T-cell (primary cell): ENCODE results near the gene SPATS2. TPM values are rescaled to one million over a fixed set of nuclear protein-coding genes. Genes with fewer than 3 reads are reported as not detected.
"Not testable (repeated sequence)": the region's sequence is repeated elsewhere in the genome, so short reads cannot be mapped to it uniquely, and the experiment has no call there.

Experiments used
- ATAC-seq, 4 experiments: fragments of 200-7000 bp in 3 of 4; fragments of 150-1000 bp in 1 of 4; cut with Tn5 transposase; replicated peaks in 1 of 4; 1 replicate in 3 of 4; 2 replicates in 1 of 4; pipeline ENCODE4 v1.10.0; 2021; ENCODE audit warnings: moderate library complexity in 3 of 4, mild to moderate bottlenecking in 2 of 4, moderate number of reproducible peaks in 1 of 4
- CTCF ChIA-PET, 2 donors: fragments of 300-600 bp; sonication (Branson Sonifier 250); formaldehyde crosslinking; loops; one replicate each; lab custom pipeline; 2022; ENCODE audit warnings: antibody characterized with exemption in 2 of 2; lab: Charles Lee
- POLR2A ChIA-PET, 2 donors: fragments of 300-600 bp; sonication (Branson Sonifier 250); formaldehyde crosslinking; loops; one replicate each; lab custom pipeline; 2022; ENCODE audit warnings: antibody characterized with exemption in 2 of 2; lab: Charles Lee
- DNase-seq, 35 experiments: peaks; one replicate each; pipeline versions ENCODE4 v3.0.0 to v3.0.0-alpha.2; 2013 to 2023
- H3K27ac ChIP-seq: one replicate; pipeline ENCODE4 v1.5.1; 2013; ENCODE audit warnings: low read length
- H3K27me3 ChIP-seq, 2 experiments: replicated peaks in 1 of 2; 1 replicate in 1 of 2; 2 replicates in 1 of 2; pipeline versions ENCODE4 v1.6.1 to v1.7.0; 2013; ENCODE audit warnings: low read length in 1 of 2, mixed read lengths in 1 of 2; ENCODE audit not compliant: control insufficient read depth in 2 of 2, insufficient read depth in 2 of 2; ENCODE audit errors: extremely low read depth in 1 of 2
- H3K36me3 ChIP-seq, 2 donors: 1 replicate in 1 of 2; 2 replicates in 1 of 2; pipeline versions ENCODE4 v1.6.1 to v1.7.0; 2013; ENCODE audit warnings: low read length in 1 of 2; ENCODE audit not compliant: control insufficient read depth in 2 of 2, insufficient read depth in 1 of 2; ENCODE audit errors: extremely low read depth in 1 of 2
- H3K4me1 ChIP-seq, 2 experiments: 1 replicate in 1 of 2; 2 replicates in 1 of 2; pipeline versions ENCODE4 v1.6.1 to v1.7.0; 2013; ENCODE audit warnings: low read length in 2 of 2, mixed read lengths in 1 of 2; ENCODE audit not compliant: insufficient read depth in 2 of 2, control insufficient read depth in 1 of 2; ENCODE audit errors: extremely low read depth in 1 of 2
- H3K4me3 ChIP-seq, 2 donors: 1 replicate in 1 of 2; 2 replicates in 1 of 2; pipeline versions ENCODE4 v1.5.1 to v1.7.0; 2013; ENCODE audit warnings: mild to moderate bottlenecking in 2 of 2, low read length in 1 of 2, moderate library complexity in 1 of 2; ENCODE audit not compliant: control insufficient read depth in 1 of 2; ENCODE audit errors: extremely low read depth in 1 of 2
- H3K9me3 ChIP-seq: 2 replicates; pipeline ENCODE4 v1.7.0; 2013
- H3K27ac Mint-ChIP-seq, 2 donors: one replicate each; pipeline ENCODE4 v1.8.0; 2020 to 2021; ENCODE audit warnings: mild to moderate bottlenecking in 2 of 2, mixed read lengths in 2 of 2
- H3K27me3 Mint-ChIP-seq, 2 donors: one replicate each; pipeline ENCODE4 v1.8.0; 2021 to 2022; ENCODE audit warnings: mixed read lengths in 2 of 2
- H3K36me3 Mint-ChIP-seq: one replicate; pipeline ENCODE4 v1.8.0; 2021; ENCODE audit warnings: mixed read lengths
- H3K4me1 Mint-ChIP-seq, 3 donors: one replicate each; pipeline ENCODE4 v1.8.0; 2020 to 2022; ENCODE audit warnings: mixed read lengths in 3 of 3, mild to moderate bottlenecking in 1 of 3
- H3K4me3 Mint-ChIP-seq, 3 donors: one replicate each; pipeline ENCODE4 v1.8.0; 2020 to 2022; ENCODE audit warnings: mild to moderate bottlenecking in 3 of 3, mixed read lengths in 3 of 3, moderate library complexity in 3 of 3
- H3K9me3 Mint-ChIP-seq, 3 donors: one replicate each; pipeline ENCODE4 v1.8.0; 2020 to 2022; ENCODE audit warnings: mixed read lengths in 3 of 3
- WGBS: methylation state at CpG from one replicate; pipeline ENCODE4 v1.1.5; 2013; ENCODE audit warnings: missing lambda C conversion rate; ENCODE audit not compliant: insufficient coverage; 5-methylcytosine and 5-hydroxymethylcytosine counted together
- total RNA-seq, 35 experiments: library from RNA in 6 of 35; stranded (reverse) in 6 of 35; fragments of 120-200 nt in 1 of 35; gene quantifications; one replicate each; pipeline versions ENCODE4 v1.2.1 to v1.2.4 and lab custom pipeline; 2013 to 2026

The SPATS2 gene
- total RNA-seq, 5 donors from 2014 or later (not counting 1 experiment from before 2014, with no cell fraction given), result 5.4 to 11.4 (median 7.4) TPM

DNA sequence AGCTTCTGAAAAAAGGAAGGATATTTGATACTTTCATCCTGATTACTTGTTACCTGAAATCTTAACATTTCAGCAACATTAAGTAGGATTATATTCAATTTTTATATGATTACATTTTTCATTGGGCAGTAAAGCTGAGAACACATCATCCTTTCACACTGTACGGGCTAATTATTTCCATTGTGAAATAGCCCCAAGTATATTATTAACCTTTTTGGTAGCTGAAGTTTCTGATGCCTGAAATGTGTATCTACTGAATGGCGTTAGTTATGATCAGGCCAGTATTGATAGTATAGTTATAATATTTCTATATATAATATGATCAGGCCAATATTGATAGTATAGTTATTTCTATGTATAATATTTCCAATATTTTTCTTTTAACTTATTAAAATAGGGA lies 10.1 kb downstream of the SPATS2 start:
- H3K9me3 Mint-ChIP-seq, result no peaks in the 10 kb centered on the region
- no peaks in the 10 kb centered on the region for H3K27me3 Mint-ChIP-seq
- Histone ChIP-seq H3K27me3 (no peaks in the 10 kb centered on the region), H3K27ac (no peak overlapping the region), H3K4me3 (no peak overlapping the region), H3K4me1 (no peaks in the 10 kb centered on the region), H3K36me3 (no peaks in the 10 kb centered on the region), H3K9me3 (no peaks in the 10 kb centered on the region)
- peaks cover 0 to 6% (median 0%) of the 10 kb centered on the region in 3 donors for H3K4me1 Mint-ChIP-seq
- CTCF ChIA-PET, result interaction anchor here in 1 of 2 donors (1.0 kb wide), 3 partner anchors 10 to 137 kb away, joined by 3 to 6 read pairs (median 4); partner anchors contain the start of gene SPATS2
- H3K27ac Mint-ChIP-seq, result no peak overlapping the region
- POLR2A ChIA-PET, result interaction anchor here (0.6 kb wide), 2 partner anchors 136 to 315 kb away, joined by 3 read pairs; no protein-coding TSS in a partner anchor
- ATAC-seq (no peak), DNase-seq (no peak)
- WGBS, result no CpG with 5 or more reads among the region's 2 CpGs
- H3K4me3 Mint-ChIP-seq, result no peak overlapping the region
- no peaks in the 10 kb centered on the region for H3K36me3 Mint-ChIP-seq

DNA sequence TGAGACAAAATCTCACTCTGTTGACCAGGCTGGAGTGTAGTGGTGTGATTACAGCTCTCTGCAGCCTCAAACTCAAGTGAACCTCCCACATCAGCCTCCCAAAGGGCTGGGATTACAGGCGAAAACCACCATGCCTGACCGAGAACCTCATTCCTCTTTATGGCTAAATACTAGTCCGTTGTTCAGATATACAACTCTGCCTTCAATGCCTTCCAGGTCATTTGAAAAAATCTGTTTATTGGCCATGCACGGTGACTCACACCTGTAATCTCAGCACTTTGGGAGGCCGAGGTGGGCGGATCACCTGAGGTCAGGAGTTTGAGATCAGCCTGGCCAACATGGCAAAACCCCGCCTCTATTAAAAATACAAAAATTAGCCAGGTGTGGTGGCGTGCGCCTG lies 12.9 kb downstream of the SPATS2 start:
- ATAC-seq, H3K27me3 ChIP-seq, H3K36me3 Mint-ChIP-seq, H3K4me1 Mint-ChIP-seq, H3K27ac Mint-ChIP-seq, H3K4me1 ChIP-seq, H3K27ac ChIP-seq, H3K4me3 ChIP-seq, H3K36me3 ChIP-seq, DNase-seq, H3K9me3 ChIP-seq, H3K27me3 Mint-ChIP-seq, H3K4me3 Mint-ChIP-seq, H3K9me3 Mint-ChIP-seq: not testable (repeated sequence)
- 76% methylated on average over 5 of the region's 9 CpGs for WGBS
- POLR2A ChIA-PET, result interaction anchor here in 1 of 2 donors (0.7 kb wide), 1 partner anchor 49 kb away, joined by 3 read pairs; no protein-coding TSS in a partner anchor
- CTCF ChIA-PET, result interaction anchor here in 1 of 2 donors (0.6 kb wide), 1 partner anchor 1928 kb away, joined by 3 read pairs; no protein-coding TSS in a partner anchor

DNA sequence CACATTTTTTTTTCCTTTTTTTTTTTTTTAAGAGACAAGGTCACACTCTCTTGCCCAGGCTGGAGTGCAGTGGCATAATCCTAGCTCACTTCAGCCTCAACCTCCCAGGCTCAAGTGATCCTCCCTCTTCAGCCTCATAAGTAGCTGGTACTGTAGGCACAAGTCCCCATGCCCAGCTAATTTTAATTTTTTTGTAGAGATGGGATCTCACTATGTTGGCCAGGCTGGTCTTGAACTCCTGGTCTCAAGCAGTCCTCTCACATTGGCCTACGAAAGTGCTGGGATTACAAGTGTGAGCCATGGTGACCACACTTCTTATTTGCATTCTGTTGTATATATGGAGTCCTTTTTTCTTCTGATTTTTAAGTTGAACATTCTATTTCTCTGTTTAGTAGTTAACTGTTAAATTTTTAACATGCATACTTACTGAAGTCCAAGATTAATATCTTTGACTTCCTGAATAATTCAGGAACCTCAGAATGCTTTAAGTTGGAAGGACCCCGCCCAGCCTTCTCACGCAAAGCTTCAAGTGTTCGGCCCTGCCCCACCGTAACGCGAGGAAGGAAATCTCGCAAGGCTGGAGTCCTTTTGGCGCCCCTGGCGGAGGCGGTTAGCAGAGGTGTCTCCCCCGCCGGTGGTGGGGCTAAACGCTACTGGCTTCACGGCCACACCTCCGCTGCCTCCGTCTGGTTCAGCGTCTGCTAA lies 21.6 kb downstream of the SPATS2 start:
- no peaks in the 10 kb centered on the region for H3K27me3 Mint-ChIP-seq

DNA sequence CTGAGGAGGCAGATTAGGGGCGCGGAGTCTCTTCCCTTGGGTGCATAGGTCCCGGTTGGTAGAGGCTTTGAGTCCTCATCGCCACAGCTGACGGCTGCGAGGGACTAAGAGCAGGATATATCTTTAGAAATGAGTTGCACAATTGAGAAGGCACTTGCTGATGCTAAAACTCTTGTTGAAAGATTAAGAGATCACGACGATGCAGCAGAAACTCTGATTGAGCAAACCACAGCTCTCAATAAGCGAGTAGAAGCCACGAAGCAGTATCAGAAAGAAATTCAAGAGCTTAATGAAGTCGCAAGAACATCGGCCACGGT lies 22.1 kb downstream of the SPATS2 start:
- H3K36me3 ChIP-seq, result no peaks in the 10 kb centered on the region
- no peak overlapping the region for H3K27ac ChIP-seq
- Mint-ChIP-seq H3K4me1 (peaks cover 0 to 10% (median 0%) of the 10 kb centered on the region in 3 donors), H3K9me3 (no peaks in the 10 kb centered on the region), H3K27ac (no peak overlapping the region), H3K4me3 (peak overlapping the region; percentile 14 to 49 (median 46)), H3K36me3 (no peaks in the 10 kb centered on the region), H3K27me3 (no peaks in the 10 kb centered on the region)
- POLR2A ChIA-PET, result no interaction called here
- ATAC-seq, result no peak
- no peak for DNase-seq
- WGBS, result 90% methylated on average over 10 of the region's 13 CpGs
- H3K4me3 ChIP-seq, result no peak overlapping the region
- H3K4me1 ChIP-seq, result peaks cover 0 to 4% of the 10 kb centered on the region in 2 experiments
- CTCF ChIA-PET, result interaction anchor here in 1 of 2 donors (1.2 kb wide), 1 partner anchor 22 kb away, joined by 3 read pairs; the partner anchor contains the start of gene SPATS2
- no peaks in the 10 kb centered on the region for H3K27me3 ChIP-seq
- no peaks in the 10 kb centered on the region for H3K9me3 ChIP-seq

More for the DNA sequence above, 21.6 kb downstream of the SPATS2 start:
- H3K36me3 ChIP-seq, result no peaks in the 10 kb centered on the region
- Mint-ChIP-seq H3K4me3 (peak overlapping the region in 2 of 3 donors; percentile 46 to 49), H3K27ac (no peak overlapping the region), H3K4me1 (peaks cover 0 to 10% (median 0%) of the 10 kb centered on the region in 3 donors), H3K36me3 (no peaks in the 10 kb centered on the region), H3K9me3 (no peaks in the 10 kb centered on the region)
- WGBS, result 55% methylated on average over 17 of the region's 18 CpGs
- no peak overlapping the region for H3K27ac ChIP-seq
- CTCF ChIA-PET, result interaction anchor here (0.5 to 1.8 kb wide), 4 partner anchors 22 to 723 kb away, joined by 3 to 4 read pairs (median 3); partner anchors contain the start of gene SPATS2 (in 1 of the 2)
- no peaks in the 10 kb centered on the region for H3K9me3 ChIP-seq
- H3K4me3 ChIP-seq, result no peak overlapping the region
- POLR2A ChIA-PET, result no interaction called here
- no peaks in the 10 kb centered on the region for H3K27me3 ChIP-seq
- ATAC-seq, result peak; percentile 91 to 100 (median 97)
- H3K4me1 ChIP-seq, result peaks cover 0 to 4% of the 10 kb centered on the region in 2 experiments
- DNase-seq, result peak; percentile 32 to 78 (median 62)

DNA sequence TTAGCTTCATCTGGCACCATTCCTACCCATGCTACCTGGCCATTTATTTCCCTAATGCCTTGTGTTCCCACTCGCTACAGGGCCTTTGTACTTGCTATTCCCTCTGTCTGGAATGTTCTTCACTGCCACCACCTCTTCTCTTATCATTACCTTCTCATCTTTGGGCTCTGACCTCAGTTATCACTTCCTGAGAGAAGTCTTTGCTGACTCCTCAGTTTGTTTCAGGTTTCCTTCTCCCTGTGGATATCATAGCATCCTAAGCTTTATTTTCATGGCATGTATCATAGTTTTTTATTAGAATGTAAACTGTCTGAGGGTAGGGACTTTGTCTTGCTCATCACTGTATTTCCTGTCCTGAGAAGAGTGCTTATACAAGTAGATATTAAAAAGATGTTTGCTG lies 29.7 kb downstream of the SPATS2 start:
- 89% methylated on average over 1 of the region's 1 CpG for WGBS

DNA sequence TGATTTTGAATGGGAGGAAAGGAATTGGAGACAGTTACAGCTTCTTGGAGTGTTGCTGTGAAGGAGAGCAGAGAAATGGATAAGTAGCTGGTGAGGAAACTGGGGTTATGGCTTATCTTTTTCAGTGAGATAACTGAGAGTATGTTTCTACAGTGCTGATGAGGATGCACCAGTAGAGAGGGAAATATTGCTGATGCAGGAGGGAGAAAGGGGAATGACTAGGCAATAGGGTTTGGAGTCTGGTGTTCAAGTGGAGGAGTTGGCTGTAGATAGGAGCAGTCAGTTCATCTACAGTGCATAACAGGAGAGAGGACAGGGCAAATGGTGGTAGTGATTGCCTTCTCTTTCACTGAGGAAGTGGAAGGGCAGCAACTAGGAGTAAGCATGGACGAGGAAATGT lies 33.0 kb downstream of the SPATS2 start:
- no peaks in the 10 kb centered on the region for H3K36me3 Mint-ChIP-seq
- POLR2A ChIA-PET, result no interaction called here

More for the DNA sequence above, 29.7 kb downstream of the SPATS2 start:
- Mint-ChIP-seq H3K9me3 (no peaks in the 10 kb centered on the region), H3K4me1 (peaks cover 0 to 1% (median 0%) of the 10 kb centered on the region in 3 donors), H3K4me3 (no peak overlapping the region), H3K27me3 (no peaks in the 10 kb centered on the region), H3K36me3 (no peaks in the 10 kb centered on the region), H3K27ac (no peak overlapping the region)
- DNase-seq (no peak), ATAC-seq (no peak)
- ChIA-PET CTCF (interaction anchor here (0.6 to 0.9 kb wide), 3 partner anchors 34 to 49 kb away, joined by 3 to 6 read pairs (median 5); no protein-coding TSS in a partner anchor), POLR2A (interaction anchor here (0.5 to 0.6 kb wide), 2 partner anchors 63 to 579 kb away, joined by 3 to 5 read pairs; partner anchors contain the start of gene CACNB3 (in 1 of the 2))
- Histone ChIP-seq H3K27me3 (no peaks in the 10 kb centered on the region), H3K9me3 (no peaks in the 10 kb centered on the region), H3K4me1 (no peaks in the 10 kb centered on the region), H3K36me3 (no peaks in the 10 kb centered on the region), H3K27ac (no peak overlapping the region), H3K4me3 (no peak overlapping the region)

More for the DNA sequence above, 33.0 kb downstream of the SPATS2 start:
- CTCF ChIA-PET, result interaction anchor here in 1 of 2 donors (0.7 kb wide), 1 partner anchor 116 kb away, joined by 3 read pairs; no protein-coding TSS in a partner anchor
- no peak overlapping the region for H3K4me3 ChIP-seq
- no peaks in the 10 kb centered on the region for H3K9me3 ChIP-seq
- Mint-ChIP-seq H3K27ac (no peak overlapping the region), H3K9me3 (no peaks in the 10 kb centered on the region), H3K4me3 (no peak overlapping the region), H3K4me1 (peaks cover 14 to 24% (median 15%) of the 10 kb centered on the region in 3 donors), H3K27me3 (no peaks in the 10 kb centered on the region)
- H3K27me3 ChIP-seq, result no peaks in the 10 kb centered on the region
- ATAC-seq (no peak), DNase-seq (no peak)
- peaks cover 5 to 10% of the 10 kb centered on the region in 2 experiments for H3K4me1 ChIP-seq
- 77% methylated on average over 1 of the region's 1 CpG for whole genome bisulfite sequencing
- no peak overlapping the region for H3K27ac ChIP-seq
- no peaks in the 10 kb centered on the region for H3K36me3 ChIP-seq
